HG03103 (cell line): ENCODE measurements around the gene PIEZO2.
A peak's percentile ranks its signal among the peaks of the same experiment; 100 is the strongest.
"Not testable (repeated sequence)": the region's sequence is repeated elsewhere in the genome, so short reads cannot be mapped to it uniquely, and the experiment has no call there.

Source experiments
- ATAC-seq: cut with Tn5 transposase; IDR thresholded peaks from one replicate; pipeline ENCODE4 v1.9.1; 2021; ENCODE audit warnings: low read depth; ENCODE audit not compliant: unreplicated experiment

The PIEZO2 gene

GRCh38 chr18:11149441-11150270, at the start of gene PIEZO2:
TSS of gene PIEZO2 (minus strand) at chr18:11149569. CDS start at chr18:11148588, 981 bp downstream.
- peak; percentile 77 for ATAC-seq

GRCh38 chr18:11183637-11184036, 34.3 kb upstream of the PIEZO2 start:
- no peak for ATAC-seq

- not testable (repeated sequence) for ATAC-seq
These were observed 32.3 kb upstream of the PIEZO2 start for GRCh38 chr18:11181629-11182028.

- ATAC-seq = no peak
These were observed 30.7 kb upstream of the PIEZO2 start for GRCh38 chr18:11179959-11180519.

GRCh38 chr18:11178951-11179549, 29.7 kb upstream of the PIEZO2 start:
- ATAC-seq = no peak

GRCh38 chr18:11177382-11177781, 28.0 kb upstream of the PIEZO2 start:
- ATAC-seq = no peak

- ATAC-seq = no peak
These were observed 27.1 kb upstream of the PIEZO2 start for GRCh38 chr18:11176481-11176881.

GRCh38 chr18:11175266-11175979, 26.1 kb upstream of the PIEZO2 start:
- ATAC-seq = no peak

- not testable (repeated sequence) for ATAC-seq
These were observed 24.8 kb upstream of the PIEZO2 start for GRCh38 chr18:11174179-11174578.

- ATAC-seq = no peak
These were observed 18.4 kb upstream of the PIEZO2 start for GRCh38 chr18:11167778-11168177.

GRCh38 chr18:11165952-11166351, 16.6 kb upstream of the PIEZO2 start:
- ATAC-seq = no peak

GRCh38 chr18:11165138-11165537, 15.8 kb upstream of the PIEZO2 start:
- no peak for ATAC-seq

- ATAC-seq = no peak
These were observed 14.3 kb upstream of the PIEZO2 start for GRCh38 chr18:11163665-11164064.

GRCh38 chr18:11162889-11163288, 13.5 kb upstream of the PIEZO2 start:
- no peak for ATAC-seq

GRCh38 chr18:11162462-11162861, 13.1 kb upstream of the PIEZO2 start:
- ATAC-seq = no peak

GRCh38 chr18:11160313-11160712, 10.9 kb upstream of the PIEZO2 start:
- no peak for ATAC-seq

- ATAC-seq = no peak
These were observed 10.5 kb upstream of the PIEZO2 start for GRCh38 chr18:11159844-11160243.

- no peak for ATAC-seq
These were observed 7.6 kb upstream of the PIEZO2 start for GRCh38 chr18:11156978-11157377.

- no peak for ATAC-seq
These were observed 5.8 kb upstream of the PIEZO2 start for GRCh38 chr18:11155034-11155759.

- ATAC-seq = no peak
These were observed 5.1 kb upstream of the PIEZO2 start for GRCh38 chr18:11154368-11154989.
